NCI-H345 treated with DMSO at 0.1 percent for 48 hours (cell line): ENCODE data around the gene GSS.
A peak's percentile ranks its signal among the peaks of the same experiment; 100 is the strongest.

Experiments used
- DNase-seq: peaks from one replicate; lab custom pipeline; 2025; ENCODE audit not compliant: unreplicated experiment; lab: John Stamatoyannopoulos, UW

The GSS gene

DNA sequence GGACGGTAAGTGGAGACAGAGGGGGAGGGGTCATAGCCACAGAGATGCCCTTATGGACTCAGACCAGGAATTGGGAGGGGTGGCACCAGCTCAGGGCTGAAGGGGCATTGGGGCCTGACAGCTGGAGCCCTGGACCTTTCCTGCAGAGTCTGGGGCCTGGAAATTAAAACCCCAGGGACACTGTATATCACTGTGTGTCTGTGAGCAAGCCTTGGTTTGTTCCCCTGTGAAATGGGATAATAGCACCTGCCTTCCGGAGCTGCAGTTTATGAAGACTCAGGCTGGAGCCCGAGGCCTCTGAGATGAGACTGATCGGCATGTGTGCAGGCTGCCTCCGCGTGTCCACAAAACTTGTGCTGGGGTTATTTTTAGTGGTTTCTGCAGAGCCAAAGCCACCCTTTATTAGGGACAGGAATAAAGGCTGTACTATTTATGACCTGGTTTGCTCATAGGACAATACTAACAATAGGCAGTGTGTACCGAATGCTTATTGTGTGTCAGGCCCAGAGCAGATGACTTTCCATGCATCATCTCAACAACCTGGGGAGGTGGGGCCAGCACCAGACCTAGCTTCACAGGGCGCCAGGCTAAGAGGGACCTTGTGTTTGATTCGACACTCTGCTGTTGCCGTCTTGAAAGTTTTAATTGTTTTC, 22.6 kb upstream of the GSS start:
- DNase-seq = no peak

DNA sequence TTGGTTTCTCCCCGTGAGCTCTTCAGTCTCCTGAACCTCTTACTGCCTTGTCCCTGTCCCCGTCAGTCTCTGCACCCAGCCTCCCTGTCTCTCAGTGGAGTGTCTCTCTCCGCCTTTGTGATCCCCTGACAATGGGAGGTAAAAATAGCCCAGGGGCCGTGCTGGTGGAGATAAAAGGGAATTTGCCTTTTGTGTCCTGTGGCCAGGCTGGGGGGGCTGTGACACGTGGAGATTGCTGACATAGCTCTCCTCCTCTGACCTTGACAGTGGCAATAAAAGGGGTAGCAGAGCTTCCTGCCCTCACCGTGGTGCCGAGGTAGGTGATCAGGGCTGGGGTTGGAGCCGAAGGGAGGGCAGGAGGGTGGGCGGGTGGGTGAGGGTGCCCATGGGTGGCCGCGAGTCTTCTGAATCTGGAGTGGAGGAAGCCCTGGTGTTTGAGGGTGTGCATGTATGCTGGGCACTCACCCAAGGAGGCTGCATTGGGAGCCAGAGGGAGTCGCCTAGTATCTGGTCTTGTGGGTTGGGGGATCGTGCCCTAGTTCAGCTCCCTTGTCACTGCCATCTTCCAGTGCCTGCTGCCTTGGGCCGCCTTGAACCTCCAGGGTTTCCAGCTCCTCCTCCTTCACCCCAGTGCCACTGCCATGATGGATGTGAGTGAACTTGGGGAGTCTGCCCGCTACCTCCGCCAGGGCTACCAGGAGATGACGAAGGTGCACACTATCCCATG, 21.9 kb upstream of the GSS start:
- no peak for DNase-seq

DNA sequence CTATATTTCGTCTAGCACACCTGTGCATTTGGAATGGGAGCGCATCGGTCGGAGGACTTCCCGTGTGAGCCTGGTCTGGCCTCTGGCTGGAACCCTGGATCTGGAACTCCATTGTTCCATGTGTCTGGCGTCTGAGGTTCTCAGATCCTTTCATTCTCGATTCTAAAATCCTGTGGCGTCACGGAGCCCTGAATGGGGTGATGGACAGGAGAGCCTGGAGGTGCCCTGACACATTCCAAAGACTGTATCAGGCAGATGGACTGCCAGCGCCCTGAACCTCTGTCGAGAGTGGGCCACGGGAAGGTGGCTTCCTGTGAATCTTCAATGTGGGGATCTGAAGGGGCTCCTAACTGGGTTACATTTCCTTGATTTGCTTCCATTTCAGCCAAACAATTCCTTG, 20.7 kb upstream of the GSS start:
- no peak for DNase-seq

DNA sequence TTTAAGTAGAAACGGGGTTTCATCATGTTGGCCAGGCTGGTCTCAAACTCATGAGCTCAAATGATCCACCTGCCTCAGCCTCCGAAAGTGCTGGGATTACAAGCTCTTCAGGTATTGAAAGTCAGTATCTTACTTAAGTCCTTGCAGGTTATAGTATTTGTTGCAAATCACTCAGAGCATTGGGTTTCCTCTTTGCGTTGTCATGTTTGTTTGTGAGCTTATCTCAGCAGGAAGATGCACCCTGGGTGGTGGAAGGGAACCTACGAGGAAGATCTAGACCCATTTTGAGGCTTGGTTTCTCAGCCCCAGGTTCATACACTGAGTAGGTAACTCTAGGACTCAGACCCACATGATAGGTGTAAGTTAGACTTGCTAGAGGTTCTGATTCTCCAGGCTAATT, 18.6 kb upstream of the GSS start:
- DNase-seq = no peak

DNA sequence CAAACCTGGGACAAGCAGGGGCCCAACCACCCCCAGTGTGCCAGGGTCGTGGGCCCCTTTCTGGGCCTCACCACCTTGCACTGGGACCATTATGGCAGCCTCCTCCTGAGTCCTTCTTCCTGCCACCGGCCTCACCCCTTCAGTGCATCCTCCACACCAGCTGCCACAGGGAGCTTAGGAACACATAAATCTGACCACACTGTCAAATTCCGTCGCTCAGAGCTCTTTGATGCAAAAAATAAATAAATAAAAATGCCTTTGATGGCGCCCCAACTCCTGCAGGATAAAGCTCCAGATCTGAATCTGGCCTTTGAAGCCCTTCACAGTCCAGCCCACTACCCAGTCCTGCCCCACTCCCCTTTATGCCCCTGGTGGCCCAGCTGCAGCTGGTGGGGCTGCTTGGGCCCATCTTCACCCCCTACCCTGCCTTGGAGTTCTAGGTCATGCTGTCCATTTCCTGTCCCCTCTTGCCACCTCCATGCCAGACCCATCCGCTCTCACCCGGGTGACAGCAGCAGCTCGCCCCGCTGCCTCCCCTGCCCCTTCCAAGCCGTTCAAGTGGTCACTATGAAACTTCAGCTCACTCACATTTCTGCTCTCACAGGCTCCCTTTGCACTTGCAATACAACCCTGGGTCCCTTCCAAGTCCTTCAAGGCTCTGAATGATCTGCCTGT, 16.1 kb upstream of the GSS start:
- no peak for DNase-seq

DNA sequence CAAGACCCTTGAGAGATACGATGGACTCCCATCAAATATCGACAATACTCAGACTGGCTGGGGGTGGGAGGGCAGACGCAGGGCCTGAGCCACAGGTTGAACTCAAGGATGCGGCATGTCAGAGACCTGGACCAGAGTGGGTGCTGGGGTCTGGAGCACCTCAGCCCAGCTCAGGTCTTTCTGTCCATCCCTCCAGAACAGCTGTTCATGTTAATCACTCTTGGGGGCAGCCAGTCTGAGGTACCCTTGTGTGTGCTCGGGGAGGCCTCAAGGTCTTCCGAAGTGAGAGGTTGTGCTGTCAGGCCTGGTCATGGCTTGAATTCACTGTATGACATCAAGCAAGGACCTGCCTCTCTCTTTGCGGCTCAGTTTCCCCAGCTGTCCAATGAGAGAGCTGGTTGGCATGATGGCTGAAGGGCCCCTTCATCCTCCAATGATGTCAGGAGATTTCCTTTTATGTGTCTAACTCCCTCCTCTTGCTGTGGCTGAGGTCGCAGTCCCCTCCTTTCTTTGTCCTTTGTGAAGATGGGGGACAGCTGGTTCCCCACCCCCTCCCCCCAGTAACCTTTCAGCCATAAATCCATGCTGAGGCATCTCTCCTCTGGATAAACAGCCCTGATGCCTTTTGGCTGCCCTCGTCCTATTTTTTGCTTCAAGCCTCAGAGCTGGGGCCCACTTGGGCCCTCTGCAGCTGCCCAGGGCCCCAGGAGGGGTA, 15.4 kb upstream of the GSS start:
- DNase-seq = no peak

DNA sequence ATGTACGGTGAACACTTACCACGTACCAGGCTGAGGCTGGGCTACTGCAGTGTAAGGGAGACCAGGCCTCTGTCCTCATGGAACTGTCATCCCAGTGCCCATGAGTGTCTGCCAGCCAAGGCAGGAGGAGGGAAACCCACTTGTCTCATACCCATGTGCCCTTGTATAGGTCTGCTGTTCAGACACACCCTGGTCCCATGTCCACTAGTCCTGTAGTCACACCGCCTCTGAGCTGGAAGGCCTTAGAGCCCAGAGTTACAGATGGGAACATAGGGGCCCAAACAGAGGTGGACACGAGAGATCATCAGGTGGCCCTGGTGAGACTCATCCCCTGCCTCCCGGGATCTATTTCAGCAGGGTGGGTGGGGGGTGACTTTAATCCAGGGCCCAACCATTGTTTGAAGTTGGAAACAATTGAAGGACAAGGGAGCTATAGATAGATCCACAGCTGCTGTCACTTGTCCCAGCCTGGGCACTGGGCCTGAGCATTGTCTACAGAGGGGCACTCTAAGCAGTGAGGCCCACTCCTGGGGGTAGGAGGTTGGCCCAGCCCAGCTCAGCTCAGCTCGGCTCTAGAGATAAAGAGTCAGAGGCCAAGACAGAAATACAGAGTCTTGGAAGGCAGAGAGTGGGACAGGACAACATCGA, 14.7 kb upstream of the GSS start:
- DNase-seq = no peak

DNA sequence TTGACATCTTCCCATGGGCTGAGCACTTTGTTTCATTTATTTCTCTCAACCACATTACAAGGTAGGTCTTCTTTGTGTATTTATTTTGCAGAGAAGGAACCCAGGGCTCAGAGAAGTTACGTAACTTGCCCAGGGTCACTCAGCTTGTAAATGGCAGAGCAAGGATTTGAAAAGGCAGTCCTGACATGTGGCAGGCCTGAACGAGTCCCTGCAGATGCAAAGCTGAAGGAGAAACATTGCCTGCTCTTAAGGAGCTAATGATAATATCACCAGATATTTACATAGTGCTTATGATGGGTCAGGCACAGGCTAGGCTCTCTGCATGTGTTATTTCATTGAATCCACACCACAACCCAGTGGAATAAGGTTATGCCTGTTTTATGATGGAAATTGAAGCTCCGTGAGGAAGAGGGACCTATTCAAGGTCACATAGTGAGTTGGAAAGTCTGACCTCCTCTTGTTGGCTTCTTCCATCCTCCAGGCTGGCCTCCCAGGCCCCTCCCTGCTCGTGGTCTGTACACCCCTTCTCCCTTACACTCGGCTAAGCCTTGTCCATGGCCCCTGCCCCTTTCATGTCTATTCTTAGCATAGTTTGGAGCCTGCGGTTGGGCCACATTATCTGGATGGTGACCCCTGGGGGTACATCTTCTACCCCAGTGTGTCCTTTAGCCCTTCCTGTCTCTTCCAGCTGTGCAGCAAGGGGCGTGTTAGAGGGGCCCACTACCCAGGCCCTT, 12.6 kb upstream of the GSS start:
- no peak for DNase-seq

DNA sequence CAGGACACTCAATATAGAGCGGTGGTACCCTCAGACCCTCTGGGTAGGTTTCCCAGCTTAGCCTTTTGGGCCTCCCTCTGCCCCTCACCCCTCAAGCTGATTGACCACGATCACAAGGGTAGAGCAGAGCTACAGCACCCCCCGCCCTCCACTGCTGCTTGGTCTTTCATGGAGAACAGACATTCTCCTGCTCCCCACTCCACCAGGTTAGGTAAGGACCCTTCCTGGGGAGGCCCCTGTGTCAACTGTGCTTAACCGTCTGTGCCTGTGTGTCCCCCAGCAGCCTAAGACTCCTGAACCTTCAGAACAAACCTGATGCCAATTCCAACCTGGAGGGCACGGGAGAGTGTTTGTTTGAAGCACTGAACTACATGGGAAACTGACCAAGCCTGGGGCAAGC, 11.8 kb upstream of the GSS start:
- no peak for DNase-seq

DNA sequence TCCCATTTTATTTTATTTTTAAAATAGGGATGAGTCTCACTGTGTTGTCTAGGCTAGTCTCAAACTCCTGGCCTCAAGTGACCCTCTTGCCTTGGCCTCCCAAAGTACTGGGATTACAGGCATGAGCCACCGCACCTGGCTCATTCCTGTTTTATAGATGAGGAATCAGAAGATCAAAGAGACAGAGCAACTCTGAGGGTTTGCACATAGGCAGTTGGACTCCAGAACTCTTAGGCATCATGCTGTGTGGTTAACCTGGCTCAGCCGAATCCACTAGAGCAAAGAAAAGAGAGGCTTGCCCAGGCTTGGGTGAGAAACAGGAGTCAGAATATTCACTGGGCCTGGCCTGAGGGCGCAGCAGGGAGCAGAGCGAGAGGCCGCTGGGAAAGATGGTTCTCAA, 9.4 kb upstream of the GSS start:
- DNase-seq = no peak

DNA sequence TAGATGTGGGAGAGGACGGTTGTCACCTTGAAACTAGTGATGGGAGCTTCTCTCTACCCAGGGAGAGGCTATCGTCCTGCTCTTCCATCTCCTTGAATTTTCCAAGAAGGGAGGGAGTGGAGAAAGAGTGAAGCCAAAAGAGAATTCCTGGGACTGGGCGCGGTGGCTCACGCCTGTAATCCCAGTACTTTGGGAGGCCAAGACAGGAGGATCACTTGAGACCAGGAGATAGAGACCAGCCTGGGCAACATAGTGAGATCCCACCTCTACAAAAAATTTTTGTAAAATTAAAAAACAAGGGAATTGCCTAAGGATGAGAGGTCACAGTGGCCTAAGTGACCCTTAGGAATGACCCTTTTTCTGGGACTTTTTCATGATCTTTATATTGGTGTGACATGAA, 8.9 kb upstream of the GSS start:
- no peak for DNase-seq

DNA sequence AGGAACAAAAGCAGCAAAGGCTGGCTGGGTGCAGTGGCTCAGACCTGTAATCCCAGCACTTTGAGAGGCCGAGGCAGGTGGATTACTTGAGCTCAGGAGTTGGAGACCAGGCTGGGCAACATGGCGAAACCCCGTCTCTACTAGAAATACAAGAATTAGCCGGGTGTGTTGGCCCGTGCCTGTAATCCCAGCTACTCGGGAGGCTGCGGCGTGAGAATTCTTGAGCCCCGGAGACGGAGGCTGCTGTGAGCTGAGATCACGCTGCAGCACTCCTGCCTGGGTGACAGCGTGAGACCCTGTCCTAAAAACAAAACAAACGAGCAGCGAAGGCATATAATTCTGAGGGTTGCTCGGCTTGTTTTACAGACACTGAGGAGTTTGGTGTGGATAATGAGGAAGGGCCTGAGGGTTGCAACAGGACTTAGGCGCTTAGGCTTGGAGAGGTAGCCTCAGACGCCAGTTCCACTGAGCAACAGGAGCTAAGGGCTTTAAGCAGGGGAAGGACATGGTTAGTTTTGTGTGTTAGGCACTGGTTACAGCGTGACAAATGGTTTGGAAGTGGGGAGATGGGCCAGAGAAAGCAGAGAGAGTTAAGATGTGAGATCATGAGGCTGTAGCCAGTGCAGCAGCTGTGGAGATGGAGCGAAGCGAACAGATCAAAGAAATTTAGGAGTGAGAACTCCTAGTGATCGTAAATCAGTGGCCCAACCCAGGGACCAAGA, 1.3 kb upstream of the GSS start:
- no peak for DNase-seq

DNA sequence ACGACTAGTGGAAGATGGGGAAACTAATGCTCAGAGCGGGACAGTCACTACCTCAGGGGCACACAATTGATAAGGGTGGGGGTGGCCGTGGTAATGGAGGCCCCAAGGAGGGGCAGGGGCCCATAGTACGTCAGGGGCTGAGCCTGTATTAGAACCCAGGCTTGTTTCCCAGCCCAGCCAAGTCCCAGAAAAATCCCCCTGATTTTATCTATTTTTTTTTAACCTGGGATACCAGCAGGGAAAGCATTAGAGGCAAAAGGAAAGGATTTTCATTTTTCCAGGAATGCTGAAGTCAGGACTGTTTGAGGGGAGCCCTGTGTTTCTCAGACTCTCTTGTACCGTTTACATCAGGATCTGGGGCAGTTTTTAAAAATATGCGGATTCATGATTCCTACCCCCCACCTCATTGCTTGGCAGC, 444 bp upstream of the GSS start:
- no peak for DNase-seq

DNA sequence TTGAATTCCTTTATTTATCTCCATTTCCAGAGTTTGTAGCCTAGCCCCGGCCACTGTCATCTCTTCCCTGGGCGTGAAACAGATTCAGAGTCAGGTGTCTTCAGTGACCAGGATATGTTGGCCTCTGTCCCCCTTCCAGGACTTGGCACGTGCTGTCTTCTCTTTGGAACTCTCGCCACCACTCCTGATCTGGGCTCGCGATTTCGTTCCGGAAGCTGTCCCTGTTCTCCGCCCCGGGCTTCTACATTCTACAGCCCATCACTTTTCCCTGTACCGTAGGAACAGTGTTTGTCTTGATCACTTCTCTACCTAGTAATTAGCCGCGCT, 739 bp downstream of the GSS start:
- DNase-seq = peak; percentile 33

DNA sequence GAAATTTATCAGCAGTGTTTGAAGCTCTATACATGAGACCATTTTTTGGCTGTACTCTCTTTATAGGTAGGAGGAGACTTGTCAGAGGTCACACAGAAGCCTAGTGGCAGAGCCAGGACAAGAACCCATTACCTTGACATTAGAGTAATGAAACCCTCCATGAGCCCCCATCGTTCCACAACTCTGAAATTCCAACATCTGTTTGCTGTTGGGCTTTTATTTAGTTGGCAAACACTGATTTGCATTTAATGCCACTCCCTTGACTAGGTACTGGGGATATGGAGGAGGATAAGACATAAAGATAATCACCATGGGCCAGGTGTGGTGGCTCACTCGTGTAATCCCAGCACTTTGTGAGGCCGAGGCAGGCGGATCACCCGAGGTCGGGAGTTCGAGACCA, 1.6 kb downstream of the GSS start:
- no peak for DNase-seq

DNA sequence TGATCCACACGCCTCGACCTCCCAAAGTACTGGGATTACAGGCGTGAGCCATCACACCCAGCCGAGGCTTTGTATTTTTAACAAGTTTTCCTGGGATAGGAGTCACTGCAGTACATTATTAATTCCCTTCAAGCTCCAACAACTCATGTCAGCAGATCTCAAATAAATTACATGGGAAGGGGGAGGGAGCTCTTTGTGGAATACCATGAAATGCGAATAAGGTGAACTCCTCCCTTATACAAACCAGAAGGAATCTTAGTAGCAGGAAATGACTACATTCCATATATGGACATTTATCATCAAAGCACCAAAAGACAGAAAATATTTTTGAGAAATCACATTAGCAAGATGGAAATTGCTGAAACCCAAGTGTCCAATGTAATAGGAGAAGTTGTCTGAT, 2.9 kb downstream of the GSS start:
- DNase-seq = no peak

DNA sequence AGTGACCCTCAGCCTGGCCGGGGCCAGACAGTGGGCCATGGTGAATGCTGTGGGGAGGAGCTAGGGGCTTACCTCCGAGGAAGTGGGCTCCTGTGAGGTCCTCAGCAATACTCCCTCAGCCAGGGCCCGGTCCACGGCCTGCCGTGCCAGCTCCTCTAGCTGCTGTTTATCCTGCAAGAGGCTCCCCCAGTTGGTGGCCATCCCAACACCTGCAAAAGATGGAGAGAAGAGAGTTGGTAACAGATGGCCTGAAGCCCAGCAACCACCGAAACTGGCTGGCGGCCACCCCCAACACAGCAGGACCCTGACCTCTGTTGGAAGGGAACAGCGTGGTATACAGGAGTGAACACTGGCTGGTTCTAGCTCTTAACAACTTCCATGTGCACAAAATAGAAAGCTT, 4.0 kb downstream of the GSS start:
- DNase-seq = no peak

DNA sequence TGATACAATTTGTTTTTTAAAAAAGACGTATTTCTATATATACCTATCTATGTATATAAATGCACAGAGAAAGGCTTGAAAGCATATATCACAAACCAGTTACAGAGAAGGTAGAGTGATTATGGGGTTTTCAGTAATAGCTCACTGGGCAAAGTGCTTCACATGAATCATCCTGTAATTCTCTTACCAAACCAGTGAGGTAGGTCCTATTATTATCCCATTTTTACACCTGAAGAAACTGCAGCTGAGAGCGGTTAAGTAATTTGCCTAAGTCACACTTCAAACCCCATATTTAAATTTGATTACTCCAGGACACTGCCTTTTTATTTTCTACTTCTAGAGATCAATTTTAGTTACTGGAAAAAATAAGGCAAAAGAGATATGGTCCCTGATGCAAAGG, 4.4 kb downstream of the GSS start:
- no peak for DNase-seq

DNA sequence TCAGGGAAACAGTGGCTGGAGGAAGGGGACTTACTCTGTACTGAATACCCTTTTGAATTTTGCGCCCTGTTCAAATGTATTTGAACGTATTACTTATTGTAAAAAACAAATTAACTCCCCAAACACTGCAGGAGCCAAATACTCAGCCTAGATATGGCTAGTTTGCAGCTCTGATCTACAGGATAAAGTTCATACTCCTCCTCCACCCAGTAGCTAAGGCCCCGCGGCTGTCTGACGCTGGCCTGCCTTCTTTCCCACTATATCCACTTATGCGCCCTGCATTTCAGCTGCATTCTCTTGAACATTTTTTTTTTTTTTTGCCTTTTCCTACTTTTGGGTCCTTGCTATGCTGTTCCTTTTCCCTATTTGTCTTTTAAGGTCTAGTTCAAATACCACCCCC, 6.5 kb downstream of the GSS start:
- DNase-seq = no peak

DNA sequence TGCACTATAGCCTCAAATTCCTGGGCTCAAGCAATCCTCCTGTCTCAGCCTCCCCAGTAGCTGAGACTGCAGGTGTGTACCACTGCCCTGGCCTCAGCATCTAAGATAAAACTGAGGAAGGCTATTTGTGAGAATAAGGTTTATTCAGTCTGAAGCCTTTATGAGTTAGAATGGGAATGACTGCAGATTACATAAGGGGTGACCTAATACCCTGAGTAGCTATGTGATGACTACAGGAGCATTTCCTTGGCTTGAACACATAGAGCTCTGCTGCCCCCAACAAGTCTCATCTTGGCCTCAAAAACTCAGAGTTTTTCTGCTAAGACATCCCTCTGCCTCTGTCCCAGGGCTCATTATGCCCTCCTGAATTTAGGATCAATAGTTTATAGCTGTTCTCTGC, 7.6 kb downstream of the GSS start:
- DNase-seq = no peak
